Muscle of arm (tissue), 14 donors: ENCODE data around the gene C1QB. TPM values are rescaled to one million over a fixed set of nuclear protein-coding genes. Genes with fewer than 3 reads are reported as not detected.

Source experiments
- DNase-seq: peaks from one replicate; pipeline ENCODE4 v3.0.0-alpha.2; 2013
- long read RNA-seq, 11 donors: transcript quantifications; one replicate each; lab custom pipeline, GENCODE V29; 2026
- polyA plus RNA-seq, 12 donors: library from polyadenylated mRNA; unstranded; fragments of 120-200 nt; gene quantifications; one replicate each; pipeline ENCODE4 v1.2.1, GENCODE V29; 2013; ENCODE audit not compliant: insufficient read length in 12 of 12

Gene C1QB, protein sequence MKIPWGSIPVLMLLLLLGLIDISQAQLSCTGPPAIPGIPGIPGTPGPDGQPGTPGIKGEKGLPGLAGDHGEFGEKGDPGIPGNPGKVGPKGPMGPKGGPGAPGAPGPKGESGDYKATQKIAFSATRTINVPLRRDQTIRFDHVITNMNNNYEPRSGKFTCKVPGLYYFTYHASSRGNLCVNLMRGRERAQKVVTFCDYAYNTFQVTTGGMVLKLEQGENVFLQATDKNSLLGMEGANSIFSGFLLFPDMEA
- polyA plus RNA-seq: 10 to 100 TPM in 11 of 12 donors, not detected in 1; 11.5 to 31.0 (median 16.5) TPM
- long read RNA-seq, donor 1, transcript C1QB-203 (3 exons, 1,254 nt): major isoform, 49 of 69 reads
- long read RNA-seq, donor 1, partial matches to known transcripts: 20 of 69 reads
- long read RNA-seq, donor 1, other reads (novel, unspliced or antisense): 0 of 69 reads
- long read RNA-seq, donor 2, transcript C1QB-203 (3 exons, 1,254 nt): major isoform, 18 of 19 reads
- long read RNA-seq, donor 2, partial matches to known transcripts: 0 of 19 reads
- long read RNA-seq, donor 2, other reads (novel, unspliced or antisense): 0 of 19 reads
- long read RNA-seq, donor 3, transcript C1QB-203 (3 exons, 1,254 nt): major isoform, 10 of 10 reads
- long read RNA-seq, donor 3, partial matches to known transcripts: 0 of 10 reads
- long read RNA-seq, donor 3, other reads (novel, unspliced or antisense): 0 of 10 reads
- long read RNA-seq, donor 4, partial matches to known transcripts: 0 of 4 reads
- long read RNA-seq, donor 4, other reads (novel, unspliced or antisense): 0 of 4 reads
- long read RNA-seq, donor 5, transcript C1QB-203 (3 exons, 1,254 nt): major isoform, 10 of 10 reads
- long read RNA-seq, donor 5, partial matches to known transcripts: 0 of 10 reads
- long read RNA-seq, donor 5, other reads (novel, unspliced or antisense): 0 of 10 reads
- long read RNA-seq, donor 6, transcript C1QB-203 (3 exons, 1,254 nt): major isoform, 6 of 11 reads
- long read RNA-seq, donor 6, partial matches to known transcripts: 5 of 11 reads
- long read RNA-seq, donor 6, other reads (novel, unspliced or antisense): 0 of 11 reads
- long read RNA-seq, donor 7, transcript C1QB-203 (3 exons, 1,254 nt): major isoform, 6 of 6 reads
- long read RNA-seq, donor 7, partial matches to known transcripts: 0 of 6 reads
- long read RNA-seq, donor 7, other reads (novel, unspliced or antisense): 0 of 6 reads
- long read RNA-seq, donor 8, transcript C1QB-203 (3 exons, 1,254 nt): major isoform, 11 of 11 reads
- long read RNA-seq, donor 8, partial matches to known transcripts: 0 of 11 reads
- long read RNA-seq, donor 8, other reads (novel, unspliced or antisense): 0 of 11 reads
- long read RNA-seq, donor 9, transcript C1QB-203 (3 exons, 1,254 nt): major isoform, 6 of 6 reads
- long read RNA-seq, donor 9, partial matches to known transcripts: 0 of 6 reads
- long read RNA-seq, donor 9, other reads (novel, unspliced or antisense): 0 of 6 reads
- long read RNA-seq, donor 10, transcript C1QB-203 (3 exons, 1,254 nt): major isoform, 14 of 14 reads
- long read RNA-seq, donor 10, partial matches to known transcripts: 0 of 14 reads
- long read RNA-seq, donor 10, other reads (novel, unspliced or antisense): 0 of 14 reads
- long read RNA-seq, donor 11, transcript C1QB-203 (3 exons, 1,254 nt): major isoform, 6 of 6 reads
- long read RNA-seq, donor 11, partial matches to known transcripts: 0 of 6 reads
- long read RNA-seq, donor 11, other reads (novel, unspliced or antisense): 0 of 6 reads

GRCh38 chr1:22652881-22653316 lies at the start of gene C1QB:
TSS of gene C1QB (plus strand) at chr1:22653236. CDS start at chr1:22659463, 6,227 bp downstream.
- no peak for DNase-seq

DNA sequence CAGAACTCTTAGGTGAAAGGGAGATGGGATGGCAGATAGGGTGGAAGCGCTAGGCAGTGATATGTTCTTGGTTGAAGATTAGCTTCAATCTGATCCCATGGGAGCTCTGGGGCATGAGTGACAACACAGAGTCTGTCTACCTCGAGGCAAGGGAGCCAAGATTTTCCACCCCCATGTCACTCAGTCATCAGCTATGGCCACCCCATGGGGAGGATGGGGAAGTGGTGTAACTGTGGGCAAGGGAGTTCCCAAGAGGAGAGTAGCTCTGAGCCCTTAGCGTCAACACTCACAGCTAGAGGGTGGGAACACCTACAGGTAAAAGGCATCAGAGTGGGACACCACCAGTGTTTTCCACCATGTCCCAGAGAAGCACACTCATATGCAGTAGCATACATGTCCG lies 46.9 kb upstream of the C1QB start:
- no peak for DNase-seq

DNA sequence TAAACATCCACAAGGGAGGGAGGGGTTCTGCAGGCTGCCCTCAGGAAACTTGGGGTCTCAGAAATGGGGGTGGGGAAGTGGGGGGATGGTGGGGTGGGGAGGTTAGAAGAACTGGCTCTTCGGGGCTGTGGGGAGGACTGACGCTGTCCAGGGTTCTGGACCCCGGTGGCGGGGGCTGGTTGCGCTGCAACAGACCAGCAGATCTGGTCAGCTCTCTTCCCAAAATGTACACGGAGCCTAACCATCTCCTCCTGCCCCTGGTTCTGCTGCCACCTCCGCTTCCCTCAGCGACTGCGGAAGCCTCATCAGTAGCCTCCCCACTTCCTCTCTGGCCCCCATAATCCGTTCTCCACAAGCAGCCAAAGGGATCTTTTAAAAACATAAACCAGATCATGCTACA lies 45.9 kb upstream of the C1QB start:
- DNase-seq: no peak

- DNase-seq: no peak
Measured at GRCh38 chr1:22608361-22608760, 44.7 kb upstream of the C1QB start.

DNA sequence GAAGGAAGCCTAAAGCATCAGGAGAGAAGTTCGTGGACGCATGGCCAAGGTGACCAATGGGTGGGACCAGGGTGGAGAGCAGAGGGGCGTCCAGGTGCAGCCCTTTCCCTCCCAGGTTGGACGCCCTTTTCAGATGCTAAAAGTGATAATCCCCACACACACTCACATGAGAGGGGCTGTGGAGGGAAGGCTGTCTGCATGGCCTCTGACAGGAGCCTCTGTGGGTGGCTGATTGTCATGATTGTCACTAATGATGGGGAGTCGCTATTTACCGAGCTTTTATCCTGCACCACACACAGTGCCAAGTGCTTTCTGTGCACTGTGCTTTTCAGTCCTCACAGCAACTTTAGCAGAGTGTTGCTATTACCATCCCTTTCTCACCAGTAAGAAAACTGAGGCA lies 43.7 kb upstream of the C1QB start:
- no peak for DNase-seq

DNA sequence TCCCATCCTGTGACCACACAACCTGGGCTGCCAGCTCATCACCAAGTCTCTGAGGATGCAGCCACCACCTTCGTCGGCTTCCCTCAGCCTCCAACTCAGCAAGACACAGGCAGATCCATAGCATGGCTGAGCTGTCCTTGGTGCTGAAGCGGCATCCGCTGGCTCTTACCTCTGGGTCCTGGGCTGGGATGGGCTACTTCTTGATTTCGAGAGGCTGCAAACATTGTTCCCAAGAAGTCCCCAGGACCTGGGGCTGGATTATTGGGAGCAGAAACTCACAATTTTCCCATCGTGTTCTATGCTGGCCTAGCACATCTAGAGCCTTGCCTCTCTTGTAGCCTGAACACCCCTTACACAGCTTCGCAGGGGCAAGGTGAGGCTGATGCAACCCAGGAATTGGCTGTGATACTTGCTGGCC lies 41.5 kb upstream of the C1QB start:
- peak; percentile 70 for DNase-seq

DNA sequence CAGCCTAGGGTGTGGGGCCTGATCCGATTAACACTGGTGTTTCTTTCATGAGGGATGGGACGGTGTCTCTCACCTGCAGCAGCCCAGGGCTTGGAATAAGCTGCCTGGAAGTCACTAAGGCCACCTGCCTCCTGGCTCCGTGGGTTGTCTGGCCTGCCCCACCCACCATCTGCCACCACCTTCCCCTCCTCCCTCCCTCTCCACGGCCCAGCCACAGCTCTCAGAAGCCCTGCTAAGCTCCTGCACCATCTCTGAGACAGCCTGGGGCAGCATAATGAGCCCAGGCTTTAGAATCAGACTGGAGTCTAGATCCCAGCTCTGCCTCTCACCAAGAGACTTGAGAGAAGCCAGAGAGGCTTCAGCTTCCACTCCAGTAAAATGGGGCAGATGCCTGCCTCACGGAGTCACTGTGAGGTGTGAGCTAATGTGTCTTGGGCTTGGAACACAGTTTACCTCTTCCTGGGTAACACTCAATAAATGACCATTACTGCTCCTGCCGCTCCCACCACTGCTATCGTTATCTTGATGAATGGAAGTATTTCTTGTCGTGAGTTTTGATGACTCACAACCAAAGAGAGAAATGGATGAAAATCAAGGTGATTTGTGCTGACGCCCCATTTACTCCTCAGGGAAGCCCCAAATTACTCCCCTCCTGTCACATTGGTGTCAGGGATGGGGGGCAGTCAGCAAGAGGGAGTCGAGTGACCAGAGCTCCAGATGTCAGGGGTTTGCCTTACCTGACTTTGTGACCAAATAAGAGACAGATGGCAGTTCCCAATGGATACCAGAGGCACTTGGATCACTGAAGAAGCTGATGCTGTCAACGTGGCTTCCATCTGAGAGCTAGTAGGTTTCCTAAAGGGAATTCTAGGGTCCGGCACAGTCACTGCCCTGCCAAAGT lies 40.1 kb upstream of the C1QB start:
- DNase-seq: no peak

DNA sequence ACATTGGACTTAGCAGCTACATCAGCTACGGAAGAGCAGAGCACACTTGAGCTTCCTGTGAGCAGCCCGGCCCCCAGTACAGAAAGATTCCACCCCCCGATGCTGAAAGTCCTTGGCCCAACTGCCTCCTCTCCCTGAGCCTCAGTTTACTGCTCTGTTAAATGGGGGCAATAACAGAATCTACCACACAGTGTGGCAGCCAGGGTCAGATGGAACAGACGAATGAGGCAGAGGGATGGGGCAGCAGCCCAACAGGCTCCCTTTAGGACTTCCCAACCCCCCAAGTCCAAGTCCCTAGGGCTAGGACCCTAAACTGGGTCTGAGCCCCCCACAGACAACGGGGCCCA lies 39.5 kb upstream of the C1QB start:
- no peak for DNase-seq

GRCh38 chr1:22613951-22614350 lies 39.1 kb upstream of the C1QB start:
- DNase-seq: no peak

DNA sequence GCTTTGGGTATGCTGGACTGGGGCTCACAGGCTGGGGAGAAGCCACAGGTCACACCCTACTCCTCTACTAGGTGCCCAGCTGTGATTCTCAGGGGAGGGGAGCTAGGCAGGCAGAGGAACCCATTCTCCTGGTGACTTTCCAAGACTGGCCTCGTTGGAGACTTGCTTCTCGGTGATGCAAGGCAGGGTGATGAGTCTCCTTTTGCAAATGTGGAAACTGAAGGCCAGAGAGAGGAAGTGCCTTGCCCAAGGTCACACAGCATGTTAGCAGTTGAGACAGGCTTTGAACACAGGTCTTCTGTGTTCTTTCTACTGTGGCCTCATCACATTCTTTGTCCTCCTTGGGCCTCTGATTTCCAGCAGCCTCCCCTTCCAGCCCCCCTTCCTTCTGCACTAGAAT lies 37.1 kb upstream of the C1QB start:
- no peak for DNase-seq

- DNase-seq: no peak
Measured at GRCh38 chr1:22616571-22616970, 36.5 kb upstream of the C1QB start.

GRCh38 chr1:22618056-22618455 lies 35.0 kb upstream of the C1QB start:
- no peak for DNase-seq

GRCh38 chr1:22619252-22619651 lies 33.8 kb upstream of the C1QB start:
- DNase-seq: no peak

- DNase-seq: no peak
Measured at GRCh38 chr1:22619798-22620197, 33.2 kb upstream of the C1QB start.

- DNase-seq: no peak
Measured at GRCh38 chr1:22621761-22622160, 31.3 kb upstream of the C1QB start.

DNA sequence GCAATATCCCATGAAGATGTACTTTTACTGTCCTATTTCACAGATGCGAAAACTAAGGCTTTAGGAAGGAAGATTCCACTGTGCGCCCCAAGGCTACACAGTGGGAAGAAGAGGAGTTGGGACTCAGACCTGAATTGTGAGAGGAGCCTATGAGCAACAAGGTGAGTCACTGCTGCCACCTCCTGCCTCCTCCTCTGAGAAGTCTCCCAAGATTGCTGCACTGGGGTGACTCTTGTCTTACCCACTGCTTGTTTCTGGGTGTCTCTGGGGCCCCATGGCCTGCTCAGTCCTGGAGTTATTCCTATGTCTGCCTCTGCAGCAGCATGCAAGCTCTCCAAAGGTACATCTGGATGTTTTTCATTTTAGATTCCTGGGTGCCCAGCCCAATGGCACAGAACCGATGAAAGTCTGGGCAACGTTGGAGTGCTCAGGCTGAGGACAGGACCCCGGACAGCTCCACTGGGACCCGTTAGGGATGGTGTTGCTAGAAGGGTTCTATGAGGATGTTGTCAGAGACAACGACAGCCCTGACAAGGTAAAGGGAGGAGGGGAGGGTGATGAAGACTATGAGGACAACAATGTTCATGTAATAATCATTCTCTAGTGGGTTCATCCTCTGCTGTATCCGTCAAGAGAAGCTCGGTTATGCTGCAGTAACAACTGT lies 27.6 kb upstream of the C1QB start:
- DNase-seq: no peak

GRCh38 chr1:22626237-22627157 lies 26.5 kb upstream of the C1QB start:
- DNase-seq: no peak

- no peak for DNase-seq
Measured at GRCh38 chr1:22627331-22627730, 25.7 kb upstream of the C1QB start.
